GM21528 (cell line): ENCODE data around the gene METTL1.
"Not testable (repeated sequence)": the region's sequence is repeated elsewhere in the genome, so short reads cannot be mapped to it uniquely, and the experiment has no call there.

ENCODE experiments used
- ATAC-seq: cut with Tn5 transposase; IDR thresholded peaks from one replicate; pipeline ENCODE4 v1.9.1; 2021; ENCODE audit warnings: mild to moderate bottlenecking, moderate library complexity; ENCODE audit not compliant: unreplicated experiment, low FRiP score

METTL1 gene

GRCh38 chr12:57800965-57801364, 29.1 kb upstream of the METTL1 start:
- ATAC-seq: no peak

DNA sequence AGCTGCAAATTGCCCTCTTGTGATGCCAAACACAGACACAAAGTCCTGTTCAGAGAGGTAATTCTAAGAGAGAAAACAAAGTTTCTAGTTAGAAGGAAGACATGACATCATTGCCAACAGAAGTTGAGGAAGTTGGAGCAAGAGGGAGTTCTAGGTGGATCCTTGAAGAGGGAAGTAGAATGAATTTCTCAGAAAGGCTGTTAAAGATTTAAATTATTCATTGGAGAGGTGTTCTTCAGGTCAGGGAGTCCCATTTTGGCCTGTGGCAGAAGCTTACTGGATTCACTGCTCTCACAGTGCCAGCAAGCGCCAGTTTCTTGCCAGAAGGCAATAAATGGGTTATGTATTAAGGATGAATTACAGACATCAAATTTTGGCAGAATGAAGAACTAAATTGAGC, 26.0 kb upstream of the METTL1 start:
- ATAC-seq: no peak

DNA sequence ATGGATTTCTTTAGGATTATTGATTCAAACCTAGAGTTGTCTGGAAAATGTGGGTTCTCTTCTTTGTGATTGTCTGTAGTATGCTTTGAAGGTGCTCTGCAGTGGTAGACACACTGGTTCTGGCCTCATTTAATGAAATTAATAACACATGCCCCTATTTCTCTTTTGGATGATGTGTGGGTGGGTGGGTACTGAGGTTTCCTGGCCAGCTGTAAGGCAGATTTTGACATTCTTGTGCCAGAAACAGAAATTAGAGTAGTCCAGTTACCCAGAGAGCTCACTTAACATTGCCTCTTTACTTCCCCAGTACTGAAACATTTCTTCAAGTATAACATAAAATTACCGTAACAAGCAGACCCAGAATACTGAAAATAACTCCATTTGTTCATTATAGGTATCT, 25.1 kb upstream of the METTL1 start:
- no peak for ATAC-seq

GRCh38 chr12:57795354-57795753, 23.4 kb upstream of the METTL1 start:
- ATAC-seq: no peak

GRCh38 chr12:57793920-57794319, 22.0 kb upstream of the METTL1 start:
- ATAC-seq: no peak

DNA sequence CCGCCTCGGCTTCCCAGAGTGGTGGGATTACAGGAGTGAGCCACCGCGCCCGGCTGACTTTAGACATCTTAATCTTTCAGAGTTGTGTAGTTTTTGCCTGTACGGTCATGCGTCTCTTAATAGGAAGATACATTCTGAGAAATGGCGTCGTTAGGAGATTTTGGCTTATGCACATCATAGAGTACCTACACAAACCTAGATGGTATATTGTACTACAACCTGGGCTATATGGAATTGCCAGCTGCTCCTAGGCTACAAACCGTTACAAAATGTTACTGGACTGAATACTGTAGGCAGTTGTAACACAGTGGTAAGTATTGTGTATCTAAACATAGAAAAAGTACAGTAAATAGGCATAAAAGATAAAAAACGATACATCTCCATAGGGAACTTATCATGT, 12.0 kb upstream of the METTL1 start:
- no peak for ATAC-seq

DNA sequence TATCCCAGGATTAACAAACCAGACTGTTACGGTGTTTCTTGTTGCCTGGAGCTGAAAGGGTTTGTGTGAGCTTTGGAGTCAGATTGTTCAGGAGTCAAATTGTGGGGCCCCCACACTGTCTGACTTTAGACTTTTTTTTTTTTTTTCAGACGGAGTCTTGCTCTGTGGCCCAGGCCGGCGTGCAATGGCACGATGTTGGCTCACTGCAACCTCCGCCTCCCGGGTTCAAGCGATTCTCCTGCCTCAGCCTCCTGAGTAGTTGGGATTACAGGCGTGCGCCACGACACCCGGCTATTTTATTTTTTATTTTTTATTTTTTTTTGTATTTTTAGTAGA, 11.5 kb upstream of the METTL1 start:
- ATAC-seq: no peak

DNA sequence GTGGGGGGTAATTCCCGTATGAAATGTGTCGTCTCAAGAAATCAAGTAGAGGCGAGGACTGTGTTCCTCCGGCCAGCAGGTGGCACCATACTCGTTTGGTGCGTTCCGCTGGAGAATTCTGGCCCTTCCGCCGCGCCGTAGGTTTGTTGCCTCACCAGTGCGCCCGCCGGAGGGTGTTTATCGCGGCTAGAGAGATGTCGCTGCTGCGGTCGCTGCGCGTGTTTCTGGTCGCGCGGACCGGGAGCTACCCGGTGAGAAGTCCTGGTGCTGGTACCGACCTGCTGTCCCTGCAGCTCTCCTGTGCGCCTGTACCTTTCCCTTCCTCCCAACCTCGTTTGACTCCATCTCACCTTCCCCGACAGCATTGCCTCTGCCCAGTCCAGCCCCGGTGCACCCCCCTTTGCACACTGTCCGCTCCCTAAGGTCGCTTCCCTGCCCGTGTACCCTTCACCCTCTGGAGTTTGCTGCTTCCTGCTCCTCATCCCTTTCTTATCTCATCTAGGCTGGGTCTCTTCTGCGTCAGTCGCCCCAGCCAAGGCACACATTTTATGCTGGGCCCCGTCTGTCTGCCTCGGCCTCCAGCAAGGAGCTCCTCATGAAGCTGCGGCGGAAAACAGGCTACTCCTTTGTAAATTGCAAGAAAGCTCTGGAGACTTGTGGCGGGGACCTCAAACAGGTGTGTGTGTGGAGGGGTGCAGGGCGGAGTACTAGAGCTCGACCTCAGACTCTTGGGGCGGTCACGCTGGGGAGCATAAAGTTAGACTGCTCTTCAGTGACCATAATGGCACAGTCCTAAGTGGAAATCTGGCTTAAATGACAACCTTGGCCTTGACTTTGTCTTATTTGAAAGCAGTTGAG, 10.9 kb upstream of the METTL1 start, which contains the start of gene TSFM:
TSFM (plus strand) TSS at position 180 of the 858 bp plus-strand sequence; CDS start at position 195, 15 bp downstream.
- ATAC-seq: peak; percentile 92

- ATAC-seq: peak; percentile 14
Measured at GRCh38 chr12:57782243-57782607, 10.3 kb upstream of the METTL1 start.

DNA sequence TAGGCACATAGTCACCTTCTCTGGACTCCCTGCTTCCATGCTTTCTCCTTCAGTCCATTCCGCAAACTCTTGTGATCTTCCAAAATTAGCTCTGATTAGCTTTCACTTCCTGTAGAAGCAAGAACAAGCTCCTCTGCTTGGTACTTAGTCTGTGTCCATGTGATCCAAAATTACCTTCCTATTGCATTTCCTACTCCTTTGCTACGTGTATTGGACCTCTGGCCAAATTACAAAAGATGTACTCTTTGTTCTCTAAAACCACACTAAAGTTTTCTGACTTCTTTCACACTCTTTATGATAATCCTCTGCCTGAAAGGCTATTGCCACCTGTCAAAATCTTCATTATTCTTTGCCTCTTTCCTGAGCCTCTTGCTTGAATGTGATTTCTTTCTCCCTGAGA, 9.9 kb upstream of the METTL1 start:
- no peak for ATAC-seq

DNA sequence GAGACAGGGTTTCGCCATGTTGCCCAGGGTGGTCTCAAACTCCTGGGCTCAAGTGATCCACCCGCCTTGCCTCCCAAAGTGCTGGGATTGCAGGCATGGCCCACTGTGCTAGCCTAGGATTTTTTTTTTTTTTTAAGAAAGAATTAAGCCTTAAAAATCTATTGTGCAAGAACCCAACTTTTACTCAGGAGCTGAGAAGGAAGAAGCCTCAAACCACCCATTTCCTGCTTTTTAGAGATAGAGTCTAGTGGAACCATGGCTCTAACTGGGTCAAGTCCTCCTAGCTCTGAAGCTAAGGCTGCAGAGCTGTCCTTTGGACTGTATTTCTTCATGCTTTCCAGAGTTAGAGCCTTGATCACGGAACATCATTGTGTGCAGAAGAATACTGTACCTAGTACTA, 9.3 kb upstream of the METTL1 start:
- ATAC-seq: no peak

GRCh38 chr12:57780284-57780897, 8.5 kb upstream of the METTL1 start:
- ATAC-seq: no peak

DNA sequence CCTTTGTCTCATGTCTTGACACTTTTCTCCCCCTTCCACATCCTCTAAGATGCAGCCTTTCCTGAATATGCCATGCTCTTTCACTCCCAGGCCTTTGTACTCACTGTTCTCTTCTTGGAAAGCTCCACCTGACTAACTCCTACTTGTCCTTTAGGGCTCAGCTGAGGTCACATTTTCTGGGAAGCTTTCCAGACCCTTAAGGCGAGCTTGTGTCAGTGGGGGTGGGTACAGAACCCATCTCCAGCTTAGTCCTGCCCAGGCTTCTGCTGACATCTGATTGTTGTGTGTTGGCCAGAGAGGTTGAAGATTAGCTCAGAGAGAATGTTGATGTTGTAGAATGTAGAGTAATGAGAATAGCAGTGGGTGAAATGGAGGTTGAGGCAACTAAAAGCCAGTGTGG, 7.8 kb upstream of the METTL1 start:
- ATAC-seq: no peak

DNA sequence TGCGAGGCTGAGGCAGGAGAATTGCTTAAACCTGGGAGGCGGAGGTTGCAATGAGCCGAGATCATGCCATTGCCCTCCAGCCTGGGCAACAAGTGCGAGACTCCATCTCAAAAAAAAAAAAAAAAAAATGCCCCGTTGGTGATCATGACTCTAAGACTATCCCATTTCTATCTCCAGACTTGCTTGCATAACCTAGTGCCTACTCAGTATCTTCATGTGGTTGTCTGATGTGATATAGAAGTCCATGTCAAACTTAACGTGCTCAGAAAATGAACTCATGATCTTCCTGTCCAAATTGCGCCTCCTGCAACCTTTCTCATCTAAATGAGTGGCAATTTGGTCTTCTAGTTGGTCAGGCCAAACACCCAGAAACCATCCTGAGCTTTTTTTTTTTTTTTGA, 6.0 kb upstream of the METTL1 start:
- ATAC-seq: no peak

DNA sequence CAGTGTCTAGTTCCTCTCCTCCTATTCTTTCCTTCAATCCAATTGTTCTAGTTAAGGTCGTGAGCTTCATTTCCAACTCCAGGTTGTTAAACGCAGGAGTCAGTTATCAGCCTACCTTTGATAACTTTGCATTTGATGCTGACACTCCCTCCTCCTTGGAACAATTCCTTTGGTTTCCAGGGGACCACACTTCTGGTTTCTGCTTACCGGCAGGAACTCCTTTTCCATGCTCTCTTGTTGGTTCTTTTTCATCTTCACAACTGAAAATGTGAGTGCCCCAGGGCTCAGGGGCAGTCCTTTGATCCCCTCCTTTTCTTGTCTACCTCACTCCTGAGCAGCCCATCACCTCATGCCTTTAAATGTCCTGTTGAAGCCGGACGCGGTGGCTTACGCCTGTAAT, 5.5 kb upstream of the METTL1 start:
- no peak for ATAC-seq

DNA sequence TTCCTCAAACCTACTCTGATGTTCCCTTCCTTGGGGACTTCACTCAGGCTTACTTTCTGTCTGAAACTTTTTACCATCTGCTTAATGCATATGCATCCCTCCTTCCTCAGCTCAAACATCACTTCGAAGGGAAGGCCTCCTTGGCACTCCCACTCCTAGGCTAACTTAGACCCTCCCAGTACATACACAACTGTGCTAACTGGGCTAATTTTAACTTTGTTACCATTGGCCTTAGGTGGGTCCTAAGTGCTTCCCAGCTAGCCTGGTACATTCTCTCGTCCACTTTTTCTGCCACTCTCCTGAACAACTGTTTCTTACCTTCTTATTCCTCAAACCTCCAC, 4.3 kb upstream of the METTL1 start:
- ATAC-seq: no peak

DNA sequence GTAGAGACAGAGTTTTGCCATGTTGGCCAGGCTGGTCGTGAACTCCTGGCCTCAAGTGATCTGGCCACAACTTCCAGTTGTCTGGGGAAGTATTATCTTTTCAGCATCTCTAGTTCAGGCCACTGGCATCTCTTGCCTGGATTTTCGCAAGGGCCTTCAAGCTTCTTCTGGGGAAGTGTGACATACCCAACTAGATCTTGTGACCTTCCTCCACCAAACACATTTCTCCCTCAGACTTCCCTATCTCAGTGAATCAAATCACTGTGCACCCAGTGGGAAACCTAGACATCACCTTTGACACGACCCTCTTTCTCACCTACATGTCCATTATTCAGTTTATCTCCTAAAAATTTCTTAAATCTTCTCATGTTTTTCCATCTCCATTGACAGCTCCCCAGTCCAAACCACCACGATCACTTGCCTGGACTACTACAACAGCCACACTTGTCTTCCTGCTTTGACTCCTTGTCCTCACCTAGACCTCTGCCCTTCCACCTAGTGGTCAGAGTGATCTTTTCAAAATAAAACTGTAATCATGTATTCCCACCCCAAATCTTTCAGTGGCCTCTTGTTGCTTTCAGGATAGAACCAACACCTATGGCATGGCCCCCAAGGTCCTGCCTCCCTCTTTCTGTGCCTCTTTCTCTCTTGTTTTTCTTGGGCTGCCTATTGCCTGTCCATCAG, 3.8 kb upstream of the METTL1 start:
- no peak for ATAC-seq

DNA sequence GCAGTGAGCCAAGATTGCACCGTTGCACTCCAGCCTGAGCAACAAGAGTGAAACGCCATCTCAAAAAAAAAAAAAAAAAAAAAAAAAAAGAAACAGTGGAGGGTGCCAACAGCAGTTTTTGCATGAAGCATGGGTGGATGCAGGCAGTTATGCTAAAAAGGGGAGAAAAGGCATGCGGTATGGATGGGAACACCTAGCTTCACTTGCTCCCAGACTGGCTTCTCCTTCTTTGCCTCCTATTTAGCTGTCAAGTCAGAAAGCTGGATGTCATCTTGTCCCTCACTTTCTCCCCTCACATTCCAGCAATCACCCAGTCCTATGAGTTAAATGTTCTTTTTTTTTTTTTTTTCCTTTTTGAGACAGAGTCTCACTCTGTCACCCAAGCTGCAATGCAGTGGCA, 3.1 kb upstream of the METTL1 start:
- no peak for ATAC-seq

DNA sequence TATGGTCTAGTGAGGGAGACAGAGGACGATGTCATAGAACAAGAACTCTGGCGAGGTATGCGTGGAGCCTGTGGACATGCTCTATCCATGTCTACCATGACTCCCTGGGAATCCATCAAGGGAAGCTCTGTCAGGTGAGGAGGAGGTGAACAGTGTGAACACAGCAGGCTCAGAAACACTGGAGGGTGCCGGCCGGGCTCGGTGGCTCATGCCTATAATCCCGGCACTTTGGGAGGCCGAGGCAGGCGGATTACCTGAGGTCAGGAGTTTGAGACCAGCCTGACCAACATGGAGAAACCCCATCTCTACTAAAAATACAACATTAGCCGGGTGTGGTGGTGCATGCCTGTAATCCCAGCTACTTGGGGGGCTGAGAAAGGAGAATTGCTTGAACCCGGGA, 2.7 kb upstream of the METTL1 start:
- not testable (repeated sequence) for ATAC-seq

GRCh38 chr12:57772429-57773322, 771 bp upstream of the METTL1 start, which contains the start of gene EEF1AKMT3:
Gene EEF1AKMT3 (plus strand): TSS chr12:57772614. CDS start chr12:57772725, 111 bp downstream.
- ATAC-seq: peak; percentile 24
